Left renal cortex interstitium (tissue), 4 donors: Measurements from ENCODE around the gene DIP2C. TPM values are rescaled to one million over a fixed set of nuclear protein-coding genes. Genes with fewer than 3 reads are reported as not detected.
"Not testable (repeated sequence)": the region's sequence is repeated elsewhere in the genome, so short reads cannot be mapped to it uniquely, and the experiment has no call there.

ENCODE experiments used
- DNase-seq, 4 donors: peaks; one replicate each; pipeline ENCODE4 v3.0.0-alpha.2; 2013; ENCODE audit warnings: low read depth in 4 of 4, low spot score in 2 of 4, missing footprints in 1 of 4
- polyA plus RNA-seq, 4 donors: library from polyadenylated mRNA; unstranded; fragments of 120-200 nt; gene quantifications; one replicate each; pipeline ENCODE4 v1.2.1, GENCODE V29; 2013; ENCODE audit not compliant: insufficient read length in 4 of 4

DIP2C gene
- polyA plus RNA-seq, 4 donors, result 19.4 to 23.6 (median 20.2) TPM

- DNase-seq, result peak in 3 of 4 donors; percentile 46 to 62 (median 52)
These were observed 382.7 kb downstream of the DIP2C start for GRCh38 chr10:306675-307185.

- no peak for DNase-seq
These were observed 383.3 kb downstream of the DIP2C start for GRCh38 chr10:306007-306674.

- no peak for DNase-seq
These were observed 384.4 kb downstream of the DIP2C start for GRCh38 chr10:305034-305433.

- DNase-seq, result no peak
These were observed 387.9 kb downstream of the DIP2C start for GRCh38 chr10:301536-301935.

- not testable (repeated sequence) for DNase-seq
These were observed 388.9 kb downstream of the DIP2C start for GRCh38 chr10:300580-300979.

- no peak for DNase-seq
These were observed 389.5 kb downstream of the DIP2C start for GRCh38 chr10:299969-300368.

- no peak for DNase-seq
These were observed 390.0 kb downstream of the DIP2C start for GRCh38 chr10:299512-299911.

GRCh38 chr10:298033-298432 lies 391.4 kb downstream of the DIP2C start:
- DNase-seq, result no peak

GRCh38 chr10:297567-297966 lies 391.9 kb downstream of the DIP2C start:
- no peak for DNase-seq

GRCh38 chr10:293636-294035 lies 395.8 kb downstream of the DIP2C start:
- DNase-seq, result no peak

GRCh38 chr10:290026-290725 lies 399.3 kb downstream of the DIP2C start:
- DNase-seq, result no peak

GRCh38 chr10:289581-289980 lies 399.9 kb downstream of the DIP2C start:
- DNase-seq, result no peak

GRCh38 chr10:288316-289200 lies 400.9 kb downstream of the DIP2C start:
- DNase-seq, result no peak

GRCh38 chr10:287814-288213 lies 401.7 kb downstream of the DIP2C start:
- no peak for DNase-seq

GRCh38 chr10:287026-287709 lies 402.3 kb downstream of the DIP2C start:
- no peak for DNase-seq

GRCh38 chr10:285216-285615 lies 404.3 kb downstream of the DIP2C start:
- DNase-seq, result no peak

GRCh38 chr10:283916-284356 lies 405.5 kb downstream of the DIP2C start:
- no peak for DNase-seq

GRCh38 chr10:283140-283479 lies 406.4 kb downstream of the DIP2C start:
- DNase-seq, result no peak

- DNase-seq, result no peak
These were observed 407.0 kb downstream of the DIP2C start for GRCh38 chr10:282294-283139.

GRCh38 chr10:279655-280054 lies 409.8 kb downstream of the DIP2C start:
- no peak for DNase-seq
